Subcutaneous adipose tissue (tissue), 4 donors: ENCODE results near the gene KNDC1. TPM values are rescaled to one million over a fixed set of nuclear protein-coding genes. Genes with fewer than 3 reads are reported as not detected.

ENCODE experiments used
- CTCF ChIP-seq: fragments of 450-650 bp; IDR thresholded peaks from one replicate; pipeline ENCODE4 v1.5.1; 2016; ENCODE audit warnings: low read depth, mild to moderate bottlenecking, control low read depth, antibody characterized with exemption, moderate library complexity
- total RNA-seq, 4 donors: library from RNA; depleted of rRNA; stranded (reverse); fragments of >200 nt; gene quantifications; one replicate each; pipeline ENCODE4 v1.1.0, GENCODE V29; 2016

Gene KNDC1
- total RNA-seq, 4 donors from 2014 or later = not detected

GRCh38 chr10:133207041-133207600 is 47.1 kb downstream of the KNDC1 start:
- TF ChIP-seq CTCF = no peak

GRCh38 chr10:133207627-133208026 is 47.6 kb downstream of the KNDC1 start:
- TF ChIP-seq CTCF = no peak

GRCh38 chr10:133208466-133208865 is 48.4 kb downstream of the KNDC1 start:
- no peak for TF ChIP-seq CTCF

- no peak for TF ChIP-seq CTCF
Observed at GRCh38 chr10:133209117-133209516, 49.1 kb downstream of the KNDC1 start.

- TF ChIP-seq CTCF = no peak
Observed at GRCh38 chr10:133209641-133210040, 49.6 kb downstream of the KNDC1 start.

- no peak for TF ChIP-seq CTCF
Observed at GRCh38 chr10:133210398-133211140, 50.5 kb downstream of the KNDC1 start.

GRCh38 chr10:133211141-133211830 is 51.3 kb downstream of the KNDC1 start:
- TF ChIP-seq CTCF = no peak
